ENCODE measurements around the gene TLK1.

GRCh38 chr2:170942615-170943014 lies 218.1 kb downstream of the TLK1 start:
- TF ChIP-seq CREB5 (CRISPR knock-in tag; IDR thresholded peaks at IDR 0.05; ENCODE audit: low read depth) (no peak), PATZ1 (CRISPR knock-in tag; IDR thresholded peaks at IDR 0.05; ENCODE audit: borderline replicate concordance) (no peak), ZFP3 (CRISPR knock-in tag; IDR thresholded peaks at IDR 0.05) (no peak), ZFP30 (CRISPR knock-in tag; IDR thresholded peaks at IDR 0.05) (no peak), TOX (CRISPR knock-in tag; IDR thresholded peaks at IDR 0.05; ENCODE audit: borderline replicate concordance) (no peak), CSRNP3 (CRISPR knock-in tag; IDR thresholded peaks at IDR 0.05) (no peak), ISL1 (CRISPR knock-in tag; IDR thresholded peaks at IDR 0.05) (no peak), GLIS3 (CRISPR knock-in tag; IDR thresholded peaks at IDR 0.05) (no peak), ARNTL (CRISPR knock-in tag; IDR thresholded peaks at IDR 0.05; ENCODE audit: borderline replicate concordance, low read depth) (no peak), ESRRG (CRISPR knock-in tag; IDR thresholded peaks at IDR 0.05) (no peak), OSR1 (CRISPR knock-in tag; IDR thresholded peaks at IDR 0.05) (no peak)
